ENCODE results near the gene HADH. TPM values are rescaled to one million over a fixed set of nuclear protein-coding genes. Genes with fewer than 3 reads are reported as not detected.

HADH gene
- total RNA-seq, 1 donor from 2014 or later = 40.2 TPM

- no peaks in the 10 kb centered on the region for H3K4me1 ChIP-seq (ENCODE audit: control insufficient read depth in 3 of 3, insufficient read depth in 3 of 3, low read length in 3 of 3)
- no peak overlapping the region for H3K9ac ChIP-seq (ENCODE audit: low read depth in 1 of 3, low read length in 3 of 3)
- H3K36me3 ChIP-seq (ENCODE audit: control insufficient read depth in 3 of 3, insufficient read depth in 3 of 3, low read length in 3 of 3) = no peaks in the 10 kb centered on the region
- no peaks in the 10 kb centered on the region for H3K9me3 ChIP-seq (ENCODE audit: control insufficient read depth in 3 of 3, low read length in 3 of 3)
- no peak overlapping the region for H3K4me3 ChIP-seq (ENCODE audit: low read length in 3 of 3)
- H3K27me3 ChIP-seq (ENCODE audit: control insufficient read depth in 3 of 3, insufficient read depth in 3 of 3, low read length in 3 of 3) = no peaks in the 10 kb centered on the region
- H3K27ac ChIP-seq (ENCODE audit: low read depth, low read length) = no peak overlapping the region
These were observed 82.6 kb downstream of the HADH start for GRCh38 chr4:108072300-108072699.

- Histone ChIP-seq H3K4me1 (ENCODE audit: control insufficient read depth in 3 of 3, insufficient read depth in 3 of 3, low read length in 3 of 3) (no peaks in the 10 kb centered on the region), H3K27ac (ENCODE audit: low read depth, low read length) (no peak overlapping the region)
These were observed 88.5 kb downstream of the HADH start for GRCh38 chr4:108078024-108078733.

GRCh38 chr4:108080747-108081146 is 91.1 kb downstream of the HADH start:
- Histone ChIP-seq H3K4me3 (ENCODE audit: low read length in 3 of 3) (no peak overlapping the region), H3K36me3 (ENCODE audit: control insufficient read depth in 3 of 3, insufficient read depth in 3 of 3, low read length in 3 of 3) (no peaks in the 10 kb centered on the region), H3K4me1 (ENCODE audit: control insufficient read depth in 3 of 3, insufficient read depth in 3 of 3, low read length in 3 of 3) (no peaks in the 10 kb centered on the region), H3K9me3 (ENCODE audit: control insufficient read depth in 3 of 3, low read length in 3 of 3) (no peaks in the 10 kb centered on the region), H3K27ac (ENCODE audit: low read depth, low read length) (no peak overlapping the region), H3K27me3 (ENCODE audit: control insufficient read depth in 3 of 3, insufficient read depth in 3 of 3, low read length in 3 of 3) (peaks cover 0 to 3% (median 0%) of the 10 kb centered on the region in 3 donors), H3K9ac (ENCODE audit: low read depth in 1 of 3, low read length in 3 of 3) (no peak overlapping the region)

More at GRCh38 chr4:108078024-108078733, 88.5 kb downstream of the HADH start:
- Histone ChIP-seq H3K9ac (ENCODE audit: low read depth in 1 of 3, low read length in 3 of 3) (no peak overlapping the region), H3K4me3 (ENCODE audit: low read length in 3 of 3) (no peak overlapping the region), H3K27me3 (ENCODE audit: control insufficient read depth in 3 of 3, insufficient read depth in 3 of 3, low read length in 3 of 3) (peaks cover 0 to 3% (median 0%) of the 10 kb centered on the region in 3 donors), H3K36me3 (ENCODE audit: control insufficient read depth in 3 of 3, insufficient read depth in 3 of 3, low read length in 3 of 3) (no peaks in the 10 kb centered on the region), H3K9me3 (ENCODE audit: control insufficient read depth in 3 of 3, low read length in 3 of 3) (no peaks in the 10 kb centered on the region)

GRCh38 chr4:108081256-108081655 is 91.6 kb downstream of the HADH start:
- Histone ChIP-seq H3K27ac (ENCODE audit: low read depth, low read length) (no peak overlapping the region), H3K27me3 (ENCODE audit: control insufficient read depth in 3 of 3, insufficient read depth in 3 of 3, low read length in 3 of 3) (peaks cover 0 to 3% (median 0%) of the 10 kb centered on the region in 3 donors), H3K36me3 (ENCODE audit: control insufficient read depth in 3 of 3, insufficient read depth in 3 of 3, low read length in 3 of 3) (no peaks in the 10 kb centered on the region), H3K9ac (ENCODE audit: low read depth in 1 of 3, low read length in 3 of 3) (no peak overlapping the region), H3K9me3 (ENCODE audit: control insufficient read depth in 3 of 3, low read length in 3 of 3) (no peaks in the 10 kb centered on the region), H3K4me1 (ENCODE audit: control insufficient read depth in 3 of 3, insufficient read depth in 3 of 3, low read length in 3 of 3) (no peaks in the 10 kb centered on the region), H3K4me3 (ENCODE audit: low read length in 3 of 3) (no peak overlapping the region)

Other genes with a start within 250 kb of the HADH start
- 13.0 TPM for gene SGMS2, start 165.0 kb upstream of the HADH start, total RNA-seq
- gene CYP2U1, start 58.3 kb upstream of the HADH start, total RNA-seq = 5.2 TPM
- 4.7 TPM for gene LEF1, start 179.0 kb downstream of the HADH start, total RNA-seq